OCI-LY3 (cell line): ENCODE results near the gene AKIRIN2.

ENCODE experiments used
- H2AFZ ChIP-seq: fragments of 200-600, 300-600 bp; shearing (Covaris generic); 2 replicates; pipeline ENCODE4 v1.6.0; 2014; ENCODE audit warnings: antibody characterized with exemption, low read depth, low read length
- H3K27ac ChIP-seq: fragments of 200-600, 300-600 bp; sonication (generic); 2 replicates; pipeline ENCODE4 v1.5.1; 2014; ENCODE audit warnings: mild to moderate bottlenecking, low read length, moderate library complexity, mixed read lengths
- H3K27me3 ChIP-seq: fragments of 200-600, 300-600 bp; sonication (generic); 2 replicates; pipeline ENCODE4 v1.6.1; 2014; ENCODE audit warnings: low read depth, low read length, mixed read lengths
- H3K36me3 ChIP-seq: fragments of 200-600, 300-600 bp; sonication (generic); replicated peaks from 2 replicates; pipeline ENCODE3; 2014; ENCODE audit warnings: low read depth, low read length, mixed read lengths
- H3K4me1 ChIP-seq: fragments of 300-600, 200-600 bp; sonication (generic); 2 replicates; pipeline ENCODE4 v1.6.1; 2014; ENCODE audit warnings: low read length, mixed read lengths
- H3K4me2 ChIP-seq: fragments of 200-600, 300-600 bp; sonication (generic); 2 replicates; pipeline ENCODE4 v1.6.1; 2014; ENCODE audit warnings: low read length, mixed read lengths
- H3K4me3 ChIP-seq: fragments of 300-600, 200-600 bp; sonication (generic); 2 replicates; pipeline ENCODE4 v1.5.1; 2014; ENCODE audit warnings: antibody characterized with exemption, mild to moderate bottlenecking, low read length, moderate library complexity
- H3K79me2 ChIP-seq: fragments of 300-600, 200-600 bp; shearing (Covaris generic); 2 replicates; pipeline ENCODE4 v1.6.1; 2014; ENCODE audit warnings: mild to moderate bottlenecking, low read length, mixed read lengths
- H3K9ac ChIP-seq: fragments of 300-600, 200-600 bp; shearing (Covaris generic); 2 replicates; pipeline ENCODE4 v1.6.0; 2014; ENCODE audit warnings: mild to moderate bottlenecking, low read length, moderate library complexity
- H3K9me3 ChIP-seq: fragments of 200-600, 300-600 bp; shearing (Covaris generic); 2 replicates; pipeline ENCODE4 v1.6.1; 2014; ENCODE audit warnings: low read length, mixed read lengths; ENCODE audit not compliant: insufficient read depth
- H4K20me1 ChIP-seq: fragments of 200-600, 300-600 bp; sonication (generic); 2 replicates; pipeline ENCODE4 v1.6.1; 2016; ENCODE audit warnings: low read length, mixed read lengths; ENCODE audit not compliant: insufficient read depth
- EZH2phosphoT487 ChIP-seq: fragments of 200-600 bp; shearing (Covaris generic); IDR thresholded peaks from 2 replicates; pipeline ENCODE4 v1.6.1; 2018; ENCODE audit warnings: antibody characterized with exemption, mixed run types, low read depth
- TF ChIP-seq, protein P1 (sequence below): fragments of 200-600, 300-600 bp; sonication (generic); IDR thresholded peaks from 2 replicates; pipeline ENCODE4 v1.5.1; 2014; ENCODE audit warnings: antibody characterized with exemption, low read length, low read depth

Gene AKIRIN2

DNA sequence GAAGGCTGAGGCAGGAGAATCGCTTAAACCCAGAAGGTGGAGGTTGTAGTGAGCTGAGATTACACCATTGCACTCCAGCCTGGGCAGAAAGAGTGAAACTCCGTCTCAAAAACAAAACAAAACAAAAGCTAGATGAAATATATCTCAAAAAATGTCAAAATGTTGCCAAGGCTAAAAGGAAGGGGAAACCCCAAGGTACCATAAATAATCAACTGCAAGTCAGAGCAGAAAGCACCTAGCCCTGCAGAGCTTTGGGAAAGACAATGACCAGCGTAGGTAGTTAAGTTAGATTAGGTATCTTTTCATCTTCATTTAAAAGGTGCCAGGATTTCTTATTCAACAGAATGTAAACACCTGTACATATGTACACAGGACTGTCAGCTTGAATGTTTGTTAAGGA, 33.0 kb downstream of the AKIRIN2 start:
- Histone ChIP-seq H3K79me2 (no peaks in the 10 kb centered on the region), H3K4me2 (no peak overlapping the region), H3K9ac (no peak overlapping the region), H3K27ac (no peak overlapping the region), H4K20me1 (no peaks in the 10 kb centered on the region), H2AFZ (no peak overlapping the region), H3K27me3 (no peaks in the 10 kb centered on the region), H3K4me3 (no peak overlapping the region), H3K4me1 (no peaks in the 10 kb centered on the region), H3K9me3 (no peaks in the 10 kb centered on the region), H3K36me3 (peaks cover 15% of the 10 kb centered on the region)
- TF ChIP-seq, protein P1, sequence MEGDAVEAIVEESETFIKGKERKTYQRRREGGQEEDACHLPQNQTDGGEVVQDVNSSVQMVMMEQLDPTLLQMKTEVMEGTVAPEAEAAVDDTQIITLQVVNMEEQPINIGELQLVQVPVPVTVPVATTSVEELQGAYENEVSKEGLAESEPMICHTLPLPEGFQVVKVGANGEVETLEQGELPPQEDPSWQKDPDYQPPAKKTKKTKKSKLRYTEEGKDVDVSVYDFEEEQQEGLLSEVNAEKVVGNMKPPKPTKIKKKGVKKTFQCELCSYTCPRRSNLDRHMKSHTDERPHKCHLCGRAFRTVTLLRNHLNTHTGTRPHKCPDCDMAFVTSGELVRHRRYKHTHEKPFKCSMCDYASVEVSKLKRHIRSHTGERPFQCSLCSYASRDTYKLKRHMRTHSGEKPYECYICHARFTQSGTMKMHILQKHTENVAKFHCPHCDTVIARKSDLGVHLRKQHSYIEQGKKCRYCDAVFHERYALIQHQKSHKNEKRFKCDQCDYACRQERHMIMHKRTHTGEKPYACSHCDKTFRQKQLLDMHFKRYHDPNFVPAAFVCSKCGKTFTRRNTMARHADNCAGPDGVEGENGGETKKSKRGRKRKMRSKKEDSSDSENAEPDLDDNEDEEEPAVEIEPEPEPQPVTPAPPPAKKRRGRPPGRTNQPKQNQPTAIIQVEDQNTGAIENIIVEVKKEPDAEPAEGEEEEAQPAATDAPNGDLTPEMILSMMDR: no peak
- no peak for TF ChIP-seq EZH2phosphoT487

DNA sequence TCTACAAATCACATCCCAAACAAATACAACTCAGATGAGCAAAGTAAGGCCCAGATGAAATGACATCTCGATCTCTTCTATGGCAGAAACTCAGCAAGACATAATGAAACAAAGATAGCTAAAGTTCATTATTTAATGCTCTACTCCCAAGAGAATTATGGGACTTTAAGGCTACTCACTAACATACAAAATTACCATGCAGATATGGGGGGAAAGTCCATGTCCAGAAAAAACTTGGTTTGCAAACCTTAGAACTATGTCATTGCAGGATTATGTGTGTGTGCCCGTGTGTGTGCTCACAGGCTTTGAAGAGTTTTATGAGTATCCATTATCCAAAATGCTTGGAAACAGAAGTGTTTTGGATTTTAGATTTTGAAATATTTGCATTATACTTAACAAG, 34.0 kb downstream of the AKIRIN2 start:
- TF ChIP-seq, protein P1: no peak
- TF ChIP-seq EZH2phosphoT487: no peak

DNA sequence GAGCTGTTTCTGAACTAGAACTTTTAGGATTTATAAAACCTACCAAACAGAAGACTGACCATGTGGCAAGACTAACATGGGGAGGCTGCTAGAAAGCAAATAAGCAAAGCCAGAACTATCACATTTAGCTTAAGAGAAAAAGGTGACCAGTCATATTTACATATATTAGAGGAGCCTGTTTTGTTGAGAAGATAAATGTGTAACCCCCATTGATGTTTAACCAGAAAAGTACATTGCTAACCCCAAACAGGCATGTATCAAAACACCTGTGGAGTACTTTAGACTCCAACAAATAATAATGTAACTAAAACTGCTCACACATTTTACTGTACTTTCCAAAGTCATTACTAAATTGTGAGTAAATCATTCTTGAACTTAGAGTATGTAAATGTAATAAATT, 35.0 kb downstream of the AKIRIN2 start:
- TF ChIP-seq, protein P1: no peak
- TF ChIP-seq EZH2phosphoT487: no peak

More for the DNA sequence above, 34.0 kb downstream of the AKIRIN2 start:
- Histone ChIP-seq H3K27ac (no peak overlapping the region), H3K9me3 (no peaks in the 10 kb centered on the region), H2AFZ (no peak overlapping the region), H3K4me1 (no peaks in the 10 kb centered on the region), H3K79me2 (no peaks in the 10 kb centered on the region), H4K20me1 (no peaks in the 10 kb centered on the region), H3K36me3 (peaks cover 13% of the 10 kb centered on the region), H3K4me3 (no peak overlapping the region), H3K4me2 (no peak overlapping the region), H3K27me3 (no peaks in the 10 kb centered on the region), H3K9ac (no peak overlapping the region)

DNA sequence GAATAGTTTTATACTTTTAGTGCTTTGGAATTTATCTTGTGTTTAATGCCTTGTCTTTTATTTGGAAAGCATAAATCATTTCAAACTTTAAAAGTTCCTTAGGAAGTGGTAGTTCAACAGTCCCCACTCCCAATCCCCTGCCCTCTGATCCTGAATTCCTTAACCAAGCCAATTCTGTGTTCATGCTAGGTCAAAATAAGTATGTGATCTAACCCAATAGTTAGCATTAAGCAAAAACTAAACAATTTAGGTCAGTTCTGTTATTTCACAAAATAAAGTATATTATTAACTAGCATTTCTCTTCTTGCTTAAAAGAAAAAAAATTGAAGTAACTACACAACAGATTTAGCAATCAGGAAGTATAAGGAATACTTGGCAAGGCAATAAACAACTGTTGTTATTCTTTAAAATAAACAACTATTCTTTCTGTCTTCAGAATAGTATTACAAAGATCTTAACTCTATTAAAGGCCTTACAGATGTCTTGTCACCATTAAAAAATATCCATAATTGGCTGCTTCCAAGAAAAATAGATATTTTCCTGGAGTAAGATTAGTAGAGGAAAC, 37.0 kb downstream of the AKIRIN2 start:
- TF ChIP-seq, protein P1: no peak
- TF ChIP-seq EZH2phosphoT487: no peak
- no peak overlapping the region for H2AFZ ChIP-seq
- no peaks in the 10 kb centered on the region for H4K20me1 ChIP-seq
- no peak overlapping the region for H3K9ac ChIP-seq
- H3K4me1 ChIP-seq: no peaks in the 10 kb centered on the region
- H3K4me3 ChIP-seq: no peak overlapping the region
- H3K27ac ChIP-seq: no peak overlapping the region
- H3K36me3 ChIP-seq: no peaks in the 10 kb centered on the region
- no peaks in the 10 kb centered on the region for H3K9me3 ChIP-seq
- H3K4me2 ChIP-seq: no peak overlapping the region
- H3K27me3 ChIP-seq: no peaks in the 10 kb centered on the region
- H3K79me2 ChIP-seq: no peaks in the 10 kb centered on the region

More for the DNA sequence above, 35.0 kb downstream of the AKIRIN2 start:
- Histone ChIP-seq H3K36me3 (peaks cover 5% of the 10 kb centered on the region), H3K27ac (no peak overlapping the region), H3K9me3 (no peaks in the 10 kb centered on the region), H4K20me1 (no peaks in the 10 kb centered on the region), H3K4me1 (no peaks in the 10 kb centered on the region), H3K4me2 (no peak overlapping the region), H3K9ac (no peak overlapping the region), H3K27me3 (no peaks in the 10 kb centered on the region), H2AFZ (no peak overlapping the region), H3K79me2 (no peaks in the 10 kb centered on the region), H3K4me3 (no peak overlapping the region)
